NCI-H2107 treated with DMSO at 0.1 percent for 48 hours (cell line): ENCODE results near the gene CHST3.
"Not testable (repeated sequence)": the region's sequence is repeated elsewhere in the genome, so short reads cannot be mapped to it uniquely, and the experiment has no call there.

ENCODE experiments used
- DNase-seq: peaks from one replicate; lab custom pipeline; 2025; ENCODE audit not compliant: unreplicated experiment; lab: John Stamatoyannopoulos, UW

CHST3 gene

GRCh38 chr10:71948496-71949067 lies 15.6 kb upstream of the CHST3 start:
- DNase-seq = no peak

- DNase-seq = no peak
Measured at GRCh38 chr10:71950683-71951082, 13.5 kb upstream of the CHST3 start.

- DNase-seq = no peak
Measured at GRCh38 chr10:71952745-71953144, 11.4 kb upstream of the CHST3 start.

- no peak for DNase-seq
Measured at GRCh38 chr10:71957546-71958275, 6.5 kb upstream of the CHST3 start.

GRCh38 chr10:71959526-71959925 lies 4.7 kb upstream of the CHST3 start:
- no peak for DNase-seq

GRCh38 chr10:71961831-71962230 lies 2.4 kb upstream of the CHST3 start:
- no peak for DNase-seq

GRCh38 chr10:71962901-71963300 lies 1.3 kb upstream of the CHST3 start:
- no peak for DNase-seq

GRCh38 chr10:71963351-71964097 lies 671 bp upstream of the CHST3 start:
- no peak for DNase-seq

GRCh38 chr10:71964743-71965515 lies 734 bp downstream of the CHST3 start:
- DNase-seq = no peak

GRCh38 chr10:71965623-71966022 lies 1.4 kb downstream of the CHST3 start:
- no peak for DNase-seq

GRCh38 chr10:71966046-71967004 lies 2.1 kb downstream of the CHST3 start:
- DNase-seq = no peak

GRCh38 chr10:71967958-71968357 lies 3.8 kb downstream of the CHST3 start:
- DNase-seq = not testable (repeated sequence)

- DNase-seq = no peak
Measured at GRCh38 chr10:71968553-71969474, 4.6 kb downstream of the CHST3 start.

GRCh38 chr10:71969929-71970328 lies 5.7 kb downstream of the CHST3 start:
- no peak for DNase-seq

- no peak for DNase-seq
Measured at GRCh38 chr10:71970331-71970730, 6.1 kb downstream of the CHST3 start.

GRCh38 chr10:71970869-71971268 lies 6.7 kb downstream of the CHST3 start:
- DNase-seq = no peak

GRCh38 chr10:71971311-71971731 lies 7.1 kb downstream of the CHST3 start:
- no peak for DNase-seq

GRCh38 chr10:71971769-71972555 lies 7.8 kb downstream of the CHST3 start:
- no peak for DNase-seq
